ENCODE measurements around the gene SECISBP2L.
"Not testable (repeated sequence)": the region's sequence is repeated elsewhere in the genome, so short reads cannot be mapped to it uniquely, and the experiment has no call there.

SECISBP2L gene, protein sequence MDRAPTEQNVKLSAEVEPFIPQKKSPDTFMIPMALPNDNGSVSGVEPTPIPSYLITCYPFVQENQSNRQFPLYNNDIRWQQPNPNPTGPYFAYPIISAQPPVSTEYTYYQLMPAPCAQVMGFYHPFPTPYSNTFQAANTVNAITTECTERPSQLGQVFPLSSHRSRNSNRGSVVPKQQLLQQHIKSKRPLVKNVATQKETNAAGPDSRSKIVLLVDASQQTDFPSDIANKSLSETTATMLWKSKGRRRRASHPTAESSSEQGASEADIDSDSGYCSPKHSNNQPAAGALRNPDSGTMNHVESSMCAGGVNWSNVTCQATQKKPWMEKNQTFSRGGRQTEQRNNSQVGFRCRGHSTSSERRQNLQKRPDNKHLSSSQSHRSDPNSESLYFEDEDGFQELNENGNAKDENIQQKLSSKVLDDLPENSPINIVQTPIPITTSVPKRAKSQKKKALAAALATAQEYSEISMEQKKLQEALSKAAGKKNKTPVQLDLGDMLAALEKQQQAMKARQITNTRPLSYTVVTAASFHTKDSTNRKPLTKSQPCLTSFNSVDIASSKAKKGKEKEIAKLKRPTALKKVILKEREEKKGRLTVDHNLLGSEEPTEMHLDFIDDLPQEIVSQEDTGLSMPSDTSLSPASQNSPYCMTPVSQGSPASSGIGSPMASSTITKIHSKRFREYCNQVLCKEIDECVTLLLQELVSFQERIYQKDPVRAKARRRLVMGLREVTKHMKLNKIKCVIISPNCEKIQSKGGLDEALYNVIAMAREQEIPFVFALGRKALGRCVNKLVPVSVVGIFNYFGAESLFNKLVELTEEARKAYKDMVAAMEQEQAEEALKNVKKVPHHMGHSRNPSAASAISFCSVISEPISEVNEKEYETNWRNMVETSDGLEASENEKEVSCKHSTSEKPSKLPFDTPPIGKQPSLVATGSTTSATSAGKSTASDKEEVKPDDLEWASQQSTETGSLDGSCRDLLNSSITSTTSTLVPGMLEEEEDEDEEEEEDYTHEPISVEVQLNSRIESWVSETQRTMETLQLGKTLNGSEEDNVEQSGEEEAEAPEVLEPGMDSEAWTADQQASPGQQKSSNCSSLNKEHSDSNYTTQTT

DNA sequence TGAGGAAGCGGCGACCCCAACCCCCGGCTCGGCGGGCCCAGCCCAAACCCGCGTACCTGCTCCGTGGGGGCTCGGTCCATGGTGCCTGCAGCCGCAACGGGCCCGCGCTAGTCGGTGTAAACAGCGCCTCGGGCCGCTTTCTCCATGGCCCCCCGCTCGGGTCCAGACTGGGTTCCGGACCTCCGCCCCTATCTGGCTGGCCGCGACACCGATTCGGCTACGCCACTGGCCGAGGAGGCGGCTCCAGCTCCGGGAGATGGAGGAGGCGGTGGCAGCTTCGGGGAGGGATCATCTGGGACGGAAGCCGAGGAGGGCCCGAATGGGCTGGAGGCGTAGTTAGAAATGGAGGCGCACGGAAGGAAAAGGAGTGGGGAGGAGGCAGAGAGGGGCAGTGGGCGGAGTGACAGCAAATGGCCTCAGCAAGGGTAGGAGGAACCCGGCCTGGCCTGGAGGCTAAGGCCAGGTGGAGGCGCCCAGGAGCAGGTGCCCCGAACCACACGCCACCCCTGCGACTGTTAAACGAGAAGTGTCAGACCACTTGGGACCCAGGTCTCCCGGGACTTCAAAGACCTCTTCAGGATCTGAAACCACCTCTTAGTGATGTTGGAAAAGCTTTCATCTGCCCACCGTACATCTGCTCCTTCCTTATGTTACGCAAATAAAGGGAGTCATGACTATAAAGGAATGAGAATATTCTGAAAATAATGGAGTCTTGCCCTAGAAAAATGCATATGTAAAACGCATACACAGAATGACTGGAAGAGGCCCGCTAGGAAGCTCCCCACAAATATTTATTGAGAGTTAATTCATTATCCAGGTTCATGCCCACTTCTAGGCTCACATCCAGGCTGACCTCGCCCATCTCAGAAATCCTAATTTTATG is at the start of gene SECISBP2L:
TSS of gene SECISBP2L (minus strand) at position 227 of the 883 bp plus-strand sequence. CDS start at position 80, 147 bp downstream.
- peak; percentile 94 for DNase-seq (ENCODE audit: low spot score)

DNA sequence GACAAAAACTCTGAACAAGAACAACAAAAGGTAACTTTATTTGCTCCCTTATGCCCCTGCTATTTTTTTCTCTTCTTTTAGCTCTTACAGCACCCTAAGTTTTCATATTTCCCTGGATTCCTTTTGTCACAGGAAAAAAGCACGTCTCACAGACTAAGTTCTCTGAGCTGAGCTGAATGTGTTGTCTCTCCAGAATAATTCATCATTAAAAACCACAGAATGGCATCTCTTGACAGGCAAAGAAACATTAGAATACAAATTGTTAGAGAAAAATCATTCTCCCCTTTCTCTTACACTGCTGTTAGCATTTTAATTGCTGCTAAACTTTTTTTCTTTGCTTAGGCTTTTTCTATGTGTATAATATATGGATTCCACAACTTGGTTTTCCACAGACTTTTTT is 48.7 kb upstream of the SECISBP2L start:
- DNase-seq (ENCODE audit: low spot score), result no peak

DNA sequence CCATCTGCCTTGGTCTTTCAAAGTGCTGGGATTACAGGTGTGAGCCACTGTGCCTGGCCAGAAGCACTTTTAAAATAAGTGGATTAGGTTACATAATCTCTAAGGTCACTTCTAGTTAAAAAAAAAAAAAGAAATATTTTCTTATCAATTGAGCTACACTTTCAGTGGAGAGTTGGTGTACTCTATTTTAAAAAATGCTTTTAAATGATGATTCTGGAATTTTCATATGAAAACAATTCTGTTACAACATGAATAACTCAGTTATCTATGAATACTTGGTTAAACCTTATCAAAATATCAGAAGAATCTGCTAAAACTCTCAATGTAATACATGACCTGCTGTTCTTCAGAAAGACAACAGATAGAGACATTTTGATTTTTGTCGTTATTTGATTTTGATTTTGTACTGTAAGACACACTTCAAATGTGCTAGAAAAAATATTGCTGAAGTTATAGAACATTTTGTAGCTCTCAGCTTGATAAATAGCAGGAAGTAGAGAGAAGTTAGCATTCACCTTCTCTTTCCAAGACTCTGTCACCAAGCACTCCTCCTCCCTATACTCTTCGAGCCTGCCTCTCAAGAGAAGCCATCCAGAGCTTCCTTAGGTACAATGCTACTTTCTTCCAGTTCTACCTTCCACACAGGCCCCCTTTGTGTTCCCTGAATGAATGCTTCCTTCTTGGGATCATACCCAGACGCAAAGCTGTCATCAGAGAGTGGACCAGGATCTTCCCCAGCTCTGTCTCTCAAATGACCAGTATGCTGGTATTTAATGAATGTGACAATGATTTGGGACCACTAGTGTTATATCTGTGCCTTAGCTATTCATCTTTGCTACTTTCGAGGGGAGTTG is 47.2 kb upstream of the SECISBP2L start:
- no peak for DNase-seq (ENCODE audit: low spot score)

DNA sequence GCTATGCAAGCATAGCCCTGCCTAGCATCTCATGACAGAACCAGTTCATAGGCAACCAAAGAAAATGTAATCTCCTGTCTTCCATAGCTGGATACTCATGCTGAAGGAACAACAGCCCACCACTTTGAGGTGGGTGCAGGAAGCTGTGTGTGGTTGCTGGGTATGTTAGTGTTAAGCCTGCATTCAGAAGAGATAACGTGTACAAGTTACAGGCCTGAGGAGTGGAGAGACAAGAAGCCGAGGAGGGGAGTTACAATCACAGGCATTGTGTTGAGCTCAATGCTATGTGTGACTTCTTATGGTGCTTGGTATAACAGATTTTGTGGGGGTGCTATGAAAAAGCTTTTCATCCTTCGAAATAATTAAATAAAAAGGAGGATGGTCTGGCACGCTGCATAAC is 42.8 kb upstream of the SECISBP2L start:
- peak; percentile 80 for DNase-seq (ENCODE audit: low spot score)

DNA sequence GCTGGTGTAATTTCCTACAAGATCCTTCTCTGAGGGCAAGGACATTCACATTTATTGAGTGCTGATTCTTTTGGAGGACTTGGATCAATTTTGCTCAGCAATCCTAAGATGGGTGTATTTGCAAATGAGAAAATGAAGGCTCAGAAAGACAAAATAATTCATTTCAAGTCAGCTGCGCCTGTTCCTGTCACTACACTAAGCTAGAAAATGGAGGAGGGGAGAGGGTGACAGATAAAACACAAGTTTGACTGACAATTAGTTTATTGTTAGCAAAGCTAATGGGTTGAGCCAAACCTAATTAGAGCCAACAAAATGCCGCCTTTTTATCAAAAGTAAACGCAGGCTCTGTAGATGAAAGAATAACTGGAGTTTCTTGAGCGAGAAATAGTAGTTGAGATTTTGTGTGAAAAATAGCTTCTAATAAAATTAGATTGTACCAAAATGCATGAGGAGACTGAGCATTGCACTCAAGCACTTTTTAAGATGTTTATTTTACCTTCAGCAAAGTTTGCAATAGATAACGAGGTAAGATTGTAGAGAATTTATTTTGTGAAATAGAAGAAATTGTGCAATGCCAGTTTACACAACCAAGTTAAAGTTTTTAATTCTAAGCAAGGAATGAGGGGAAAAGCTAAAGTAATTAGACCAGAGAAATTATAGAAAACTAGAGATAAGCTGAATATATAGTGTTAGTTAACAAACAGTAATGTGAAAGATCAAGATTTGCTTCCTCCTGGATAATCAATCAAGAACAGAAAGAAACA is 39.6 kb upstream of the SECISBP2L start:
- peak; percentile 87 for DNase-seq (ENCODE audit: low spot score)

DNA sequence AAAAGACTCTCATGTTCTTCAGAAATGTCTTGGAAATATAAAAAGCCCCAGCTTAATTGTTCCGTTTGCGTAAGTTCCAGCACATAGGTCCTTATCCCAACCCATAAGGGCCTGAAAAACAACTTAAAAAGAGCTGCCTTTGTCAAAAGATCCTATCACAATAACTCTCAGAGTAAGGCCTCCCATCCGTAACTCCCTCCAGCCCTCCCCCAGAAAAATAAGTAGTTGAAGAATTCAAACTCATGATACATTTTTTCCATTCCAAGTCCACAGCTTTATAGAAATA is 38.0 kb upstream of the SECISBP2L start:
- DNase-seq (ENCODE audit: low spot score), result no peak

DNA sequence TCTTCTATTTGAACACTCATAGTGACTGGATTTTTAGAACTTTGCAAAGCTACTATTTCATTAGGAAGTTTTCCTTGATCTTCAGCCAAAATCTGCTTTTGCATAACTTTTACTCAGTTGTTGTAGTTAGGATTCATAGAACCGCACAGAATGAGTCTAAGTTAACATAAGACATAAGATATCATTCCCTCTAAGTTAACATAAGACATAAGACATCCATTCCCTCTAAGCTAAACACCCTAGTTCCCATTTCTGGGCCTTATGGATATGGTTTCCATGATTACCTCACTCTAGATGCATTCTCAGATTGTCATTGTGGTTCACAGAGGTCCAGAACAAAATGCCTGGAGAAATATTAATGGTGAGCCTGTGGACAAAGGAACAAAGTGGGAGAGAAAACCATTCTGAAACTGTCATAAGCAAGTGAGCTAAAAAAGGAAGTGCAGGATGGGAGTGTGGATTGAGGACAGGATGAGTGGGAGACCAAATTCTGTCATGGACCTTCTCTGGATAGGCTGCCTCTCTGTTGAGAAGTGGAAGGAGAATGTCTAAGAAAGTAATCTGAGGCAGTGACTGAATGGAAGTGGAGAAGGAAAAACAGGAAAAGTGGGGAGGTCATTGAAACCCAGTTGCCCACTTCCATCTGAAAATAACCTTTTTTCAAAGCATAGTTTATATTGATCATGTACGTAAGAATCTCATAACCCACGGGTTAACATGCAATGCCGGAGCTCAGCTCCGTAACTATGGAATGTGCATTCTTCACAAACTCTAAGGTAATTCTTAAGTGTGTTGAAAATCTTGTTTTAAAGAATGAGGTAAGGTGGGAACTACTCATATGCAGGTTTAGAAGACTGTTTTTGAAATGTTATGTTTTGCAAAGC is 37.4 kb upstream of the SECISBP2L start:
- DNase-seq (ENCODE audit: low spot score), result no peak

DNA sequence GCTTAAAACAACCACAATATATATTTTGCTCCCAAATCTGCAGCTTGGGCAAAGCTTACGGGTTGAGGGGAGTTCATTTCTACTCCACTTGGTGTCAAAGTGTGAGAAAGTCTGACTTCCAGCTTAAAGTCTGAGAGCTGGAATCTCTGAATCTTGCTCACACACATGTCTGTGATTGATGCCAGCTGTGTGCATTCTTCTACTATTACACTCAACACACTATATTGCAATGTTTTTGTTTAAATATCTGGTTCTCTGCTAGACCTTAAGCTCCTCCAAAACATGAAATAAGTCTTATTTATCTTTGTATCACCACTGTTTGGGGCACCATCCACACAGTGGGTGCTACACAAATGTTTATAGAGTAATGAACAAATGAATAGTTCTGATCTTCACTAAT is 36.7 kb upstream of the SECISBP2L start:
- DNase-seq (ENCODE audit: low spot score), result no peak

DNA sequence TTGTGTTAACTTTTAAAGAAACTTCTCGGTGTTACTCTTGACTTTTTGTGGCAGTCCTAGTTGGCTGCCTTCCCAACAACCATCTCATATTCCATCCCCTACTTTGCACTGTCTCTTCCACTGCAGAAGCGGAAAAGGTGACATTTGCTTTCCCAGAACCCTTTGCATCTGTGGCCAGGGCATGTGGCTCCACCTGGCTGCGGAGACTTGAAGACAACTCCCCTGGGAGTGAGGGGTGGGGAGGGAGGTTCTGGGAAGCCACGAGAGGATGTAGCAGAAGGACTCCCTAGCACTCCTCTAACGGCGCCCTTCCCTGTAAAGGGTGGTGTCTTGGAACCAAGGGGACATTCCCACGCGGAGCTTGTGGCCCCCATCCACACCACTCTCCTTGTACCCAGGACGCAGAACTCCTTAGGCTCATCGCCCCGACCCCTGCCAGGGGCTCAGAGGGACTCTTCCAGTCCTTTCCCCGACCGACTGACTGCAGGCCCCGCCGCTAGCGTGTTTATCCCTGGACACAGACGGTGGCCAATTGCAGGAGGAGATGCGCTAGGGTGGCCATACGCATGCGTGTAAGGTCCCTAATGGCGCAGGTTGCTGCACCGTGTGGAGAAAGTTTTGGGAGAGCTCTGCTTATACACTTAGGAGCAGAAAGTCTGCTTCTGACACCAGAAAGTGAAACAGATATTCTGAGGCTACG is 33.2 kb upstream of the SECISBP2L start:
- no peak for DNase-seq (ENCODE audit: low spot score)

DNA sequence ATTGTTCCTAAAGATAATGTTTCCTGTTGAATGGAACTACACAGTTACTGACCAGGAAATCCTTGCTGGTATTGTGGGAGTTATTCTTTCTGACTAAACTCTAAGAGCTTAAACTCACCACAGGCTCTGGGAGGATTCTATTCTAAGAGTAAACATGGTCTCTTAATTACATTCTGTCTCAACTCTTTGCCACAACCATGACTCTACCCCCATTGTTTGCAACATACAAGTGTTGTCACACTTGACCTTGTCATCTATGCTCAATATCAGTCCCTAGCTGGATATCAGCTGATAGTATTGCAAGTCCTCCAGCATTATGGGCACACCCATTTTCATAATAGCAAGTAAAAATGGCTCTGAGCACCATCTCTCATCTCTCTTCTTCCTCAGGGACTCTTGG is 29.6 kb upstream of the SECISBP2L start:
- no peak for DNase-seq (ENCODE audit: low spot score)

DNA sequence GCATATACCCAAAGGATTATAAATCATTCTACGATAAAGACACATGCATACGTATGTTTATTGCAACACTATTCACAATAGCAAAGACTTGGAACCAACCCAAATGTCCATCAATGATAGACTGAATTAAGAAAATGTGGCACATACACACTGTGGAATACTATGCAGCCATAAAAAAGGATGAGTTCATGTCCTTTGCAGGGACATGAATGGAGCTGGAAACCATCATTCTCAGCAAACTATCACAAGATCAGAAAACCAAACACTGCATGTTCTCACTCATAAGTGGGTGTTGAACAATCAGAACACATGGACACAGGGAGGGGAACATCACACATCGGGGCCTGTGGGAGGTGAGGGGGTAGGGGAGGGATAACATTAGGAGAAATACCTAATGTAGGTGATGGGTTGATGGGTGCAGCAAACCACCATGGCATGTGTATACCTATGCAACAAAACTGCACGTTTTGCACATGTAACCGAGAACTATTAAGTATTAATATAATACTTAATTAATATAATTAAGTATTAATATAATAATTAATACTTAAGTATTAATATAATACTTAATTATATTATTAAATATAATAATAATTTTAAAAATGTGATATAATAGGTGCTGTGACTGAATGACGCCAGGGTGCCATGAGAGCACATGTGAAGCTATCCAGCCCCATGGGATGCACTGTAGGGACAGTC is 28.5 kb upstream of the SECISBP2L start:
- DNase-seq (ENCODE audit: low spot score), result not testable (repeated sequence)

DNA sequence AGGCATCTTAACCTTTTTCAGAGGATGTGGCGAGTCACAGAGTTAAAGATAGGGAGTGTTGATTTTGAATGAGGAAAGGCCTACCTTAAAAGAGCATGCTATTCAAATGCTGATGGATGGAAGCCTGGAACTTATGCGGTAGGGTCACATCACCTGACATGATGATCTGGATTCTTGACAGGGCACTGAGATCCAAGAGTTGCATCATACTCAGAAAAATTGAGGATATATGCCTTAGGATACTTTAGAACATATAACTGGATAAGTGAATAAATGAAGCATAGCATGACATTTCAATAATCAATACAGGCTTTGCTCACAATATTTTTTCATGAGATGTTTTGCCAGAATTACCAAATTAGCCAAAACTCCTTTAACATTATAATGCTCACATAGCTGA is 20.1 kb upstream of the SECISBP2L start:
- no peak for DNase-seq (ENCODE audit: low spot score)

DNA sequence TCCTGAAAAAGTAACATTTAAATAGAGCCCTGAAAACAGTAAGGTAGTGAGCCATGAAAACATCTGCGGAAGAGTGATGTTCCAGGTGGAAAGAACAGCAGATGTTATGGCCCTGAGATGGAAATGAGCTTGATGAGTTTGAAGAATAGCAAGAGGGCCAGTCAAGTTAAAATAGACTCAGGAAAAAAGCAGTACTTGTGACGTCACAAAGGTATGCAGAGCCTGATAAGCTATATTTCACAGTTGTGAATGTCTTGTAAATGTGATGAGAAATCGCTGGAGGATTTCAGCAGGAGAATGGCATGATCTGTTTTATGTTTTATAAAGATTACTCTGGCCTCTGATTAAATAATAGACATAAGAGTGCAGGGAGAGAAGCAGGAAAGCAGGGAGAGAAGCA is 18.6 kb upstream of the SECISBP2L start:
- no peak for DNase-seq (ENCODE audit: low spot score)

DNA sequence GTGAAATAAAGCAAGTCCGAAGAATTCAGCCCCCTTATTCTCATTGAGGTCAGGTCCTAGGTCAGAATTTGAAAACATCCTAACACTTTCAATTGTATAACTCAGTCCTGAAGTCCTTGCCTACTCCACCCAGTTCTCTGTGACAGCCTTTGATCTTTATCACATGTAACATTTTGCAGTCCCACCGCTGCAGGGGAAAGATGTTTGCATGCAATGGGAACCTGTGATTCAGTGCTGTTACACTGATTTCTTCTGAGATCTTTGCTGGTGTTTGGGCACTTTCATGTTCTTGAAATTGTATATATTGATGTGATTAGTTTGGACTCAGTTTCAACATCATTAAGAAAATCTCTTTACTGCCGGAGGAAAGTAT is 18.0 kb upstream of the SECISBP2L start:
- DNase-seq (ENCODE audit: low spot score), result no peak

DNA sequence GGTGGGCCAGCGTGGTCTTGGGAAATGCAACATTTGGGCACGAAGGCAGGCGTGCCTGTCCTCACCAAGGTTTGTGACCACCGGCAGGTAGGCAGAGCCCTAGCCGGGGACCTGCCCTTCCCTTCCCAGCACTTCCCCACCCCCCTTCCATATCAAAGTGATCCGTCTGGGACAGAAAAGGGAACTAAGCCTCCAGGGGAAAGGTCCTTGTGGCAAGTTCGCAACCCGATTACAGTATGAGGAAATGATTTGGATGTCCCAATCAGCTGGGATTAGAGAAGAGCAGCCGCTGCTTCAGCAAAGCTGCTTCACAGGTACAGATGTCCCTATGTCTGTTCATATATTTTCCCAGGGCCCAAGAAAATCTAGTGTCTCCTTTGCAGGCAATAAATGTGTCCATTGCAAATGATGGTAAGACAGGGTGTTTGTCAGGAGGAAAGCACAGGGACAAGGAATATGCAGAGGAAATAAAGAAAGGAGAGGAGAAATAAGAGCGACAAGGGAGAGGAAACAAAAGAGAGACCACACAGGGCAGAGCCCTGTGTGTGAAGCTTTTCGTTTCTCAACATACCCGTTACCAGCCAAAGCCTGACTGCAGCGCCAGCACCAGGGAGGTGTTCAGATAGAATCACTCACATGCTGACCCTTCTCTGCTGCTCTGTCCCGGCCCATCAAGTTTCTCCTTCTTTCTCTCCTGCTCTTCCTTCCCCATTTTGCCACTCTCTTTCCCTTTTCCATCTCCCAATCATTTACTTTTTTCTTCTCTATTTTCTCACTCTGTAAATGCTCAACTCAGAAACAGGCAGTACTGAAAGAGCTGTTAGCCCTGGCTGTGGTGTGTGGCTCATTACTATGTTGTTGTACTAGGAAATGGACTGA is 17.4 kb upstream of the SECISBP2L start:
- no peak for DNase-seq (ENCODE audit: low spot score)

DNA sequence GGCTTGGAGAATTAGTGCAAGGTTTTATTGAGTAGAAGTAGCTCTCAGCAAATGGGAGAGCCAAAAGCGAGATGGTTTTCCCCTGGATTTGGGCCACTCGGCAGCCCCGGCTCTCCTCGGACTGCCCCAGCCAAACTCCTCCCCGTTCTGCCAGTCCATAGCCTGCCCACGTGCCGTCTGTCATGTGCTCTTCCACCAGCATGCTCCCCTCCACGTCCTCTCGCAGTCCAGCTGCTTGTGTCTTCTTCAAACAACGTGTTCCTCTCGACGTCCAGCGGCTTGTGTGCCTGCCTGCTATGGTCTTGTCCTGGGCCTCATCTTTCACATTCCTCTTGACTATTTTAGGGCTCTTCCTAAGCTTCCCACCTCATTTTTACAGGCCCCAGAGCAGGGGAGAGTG is 16.7 kb upstream of the SECISBP2L start:
- peak; percentile 17 for DNase-seq (ENCODE audit: low spot score)

Measured in globus pallidus (tissue), 1 donor.